GM23338 (cell line): ENCODE data around the gene CD164. TPM values are rescaled to one million over a fixed set of nuclear protein-coding genes. Genes with fewer than 3 reads are reported as not detected.

Experiments used
- ATAC-seq: fragments of 200-7000 bp; cut with Tn5 transposase; 3 replicates; pipeline ENCODE4 v1.9.1; 2020
- DNase-seq: peaks from one replicate; pipeline ENCODE4 v3.0.0-alpha.2; 2015; ENCODE audit warnings: low spot score
- H2AFZ ChIP-seq: fragments of 200-600 bp; sonication (generic); 2 replicates; pipeline ENCODE4 v1.8.0; 2016; ENCODE audit warnings: antibody characterized with exemption, mild to moderate bottlenecking, moderate library complexity
- H3F3A ChIP-seq: fragments of 200-600 bp; sonication (generic); replicated peaks from 2 replicates; pipeline ENCODE4 v1.8.0; 2017; ENCODE audit warnings: antibody characterized with exemption, mixed run types, low read depth
- H3K27ac ChIP-seq: fragments of 200-600 bp; sonication (generic); 2 replicates; pipeline ENCODE4 v1.6.1; 2016; ENCODE audit warnings: low read depth
- H3K27me3 ChIP-seq: fragments of 200-600 bp; sonication (generic); 2 replicates; pipeline ENCODE4 v1.8.0; 2016; ENCODE audit warnings: mild to moderate bottlenecking, mixed run types, moderate library complexity; ENCODE audit not compliant: insufficient read depth
- H3K36me3 ChIP-seq: fragments of 200-600 bp; sonication (generic); 2 replicates; pipeline ENCODE4 v1.8.0; 2016; ENCODE audit warnings: mild to moderate bottlenecking; ENCODE audit not compliant: insufficient read depth
- H3K4me1 ChIP-seq: fragments of 200-600 bp; sonication (generic); 2 replicates; pipeline ENCODE4 v1.8.0; 2016; ENCODE audit warnings: mild to moderate bottlenecking, moderate library complexity; ENCODE audit not compliant: insufficient read depth
- H3K4me2 ChIP-seq: fragments of 200-600 bp; sonication (generic); 2 replicates; pipeline ENCODE4 v1.7.1; 2017; ENCODE audit warnings: mixed run types
- H3K4me3 ChIP-seq: fragments of 200-600 bp; sonication (generic); 2 replicates; pipeline ENCODE4 v1.6.1; 2016; ENCODE audit warnings: mixed run types
- H3K79me2 ChIP-seq: fragments of 200-600 bp; sonication (generic); replicated peaks from 2 replicates; pipeline ENCODE4 v1.8.0; 2017; ENCODE audit warnings: mild to moderate bottlenecking; ENCODE audit not compliant: insufficient read depth
- H3K9me2 ChIP-seq: fragments of 200-600 bp; sonication (generic); 2 replicates; pipeline ENCODE4 v1.8.0; 2017; ENCODE audit not compliant: insufficient read depth
- H4K20me1 ChIP-seq: fragments of 200-600 bp; sonication (generic); replicated peaks from 2 replicates; pipeline ENCODE4 v1.8.0; 2017; ENCODE audit warnings: mild to moderate bottlenecking; ENCODE audit not compliant: insufficient read depth
- H3K27ac Mint-ChIP-seq: 2 replicates; pipeline ENCODE4 v1.8.0; 2020; ENCODE audit warnings: inconsistent platforms, mild to moderate bottlenecking, moderate library complexity, mixed read lengths
- H3K27me3 Mint-ChIP-seq: 3 replicates; pipeline ENCODE4 v1.8.0; 2022; ENCODE audit warnings: low read depth, mild to moderate bottlenecking, moderate library complexity, mixed read lengths, inconsistent platforms; ENCODE audit not compliant: insufficient read depth, poor library complexity
- H3K36me3 Mint-ChIP-seq: 3 replicates; pipeline ENCODE4 v1.8.0; 2021; ENCODE audit warnings: low read depth, mild to moderate bottlenecking, inconsistent platforms, moderate library complexity, mixed read lengths
- H3K4me1 Mint-ChIP-seq: 3 replicates; pipeline ENCODE4 v1.8.0; 2020; ENCODE audit warnings: mild to moderate bottlenecking, inconsistent platforms, mixed read lengths
- H3K4me3 Mint-ChIP-seq: 3 replicates; pipeline ENCODE4 v1.8.0; 2021; ENCODE audit warnings: moderate library complexity, mild to moderate bottlenecking, inconsistent platforms, mixed read lengths
- H3K9me3 Mint-ChIP-seq: 3 replicates; pipeline ENCODE4 v1.8.0; 2020; ENCODE audit warnings: moderate library complexity, mild to moderate bottlenecking, inconsistent platforms, mixed read lengths
- CREB1 ChIP-seq: fragments of 250-450 bp; sonication (Bioruptor Pico); IDR thresholded peaks from 2 replicates; pipeline ENCODE4 v1.5.0; 2020; ENCODE audit warnings: low read depth, mild to moderate bottlenecking, moderate library complexity
- EZH2 ChIP-seq: fragments of 200-600 bp; sonication (generic); IDR thresholded peaks from one replicate; pipeline ENCODE4 v1.8.0; 2017; ENCODE audit warnings: antibody characterized with exemption, mild to moderate bottlenecking, low read depth; ENCODE audit not compliant: unreplicated experiment
- EZH2phosphoT487 ChIP-seq: fragments of 200-600 bp; sonication (generic); IDR thresholded peaks from one replicate; pipeline ENCODE4 v1.8.1; 2018; ENCODE audit warnings: antibody characterized with exemption; ENCODE audit not compliant: unreplicated experiment
- JUNB ChIP-seq: IDR thresholded peaks from one replicate; pipeline ENCODE4 v1.6.1; 2016; ENCODE audit warnings: antibody characterized with exemption; ENCODE audit not compliant: unreplicated experiment
- NANOG ChIP-seq: IDR thresholded peaks from 2 replicates; pipeline ENCODE4 v1.6.1; 2016; ENCODE audit warnings: antibody characterized with exemption, borderline replicate concordance
- POLR2AphosphoS5 ChIP-seq: IDR thresholded peaks from 2 replicates; pipeline ENCODE4 v1.6.1; 2016; ENCODE audit warnings: antibody characterized with exemption, low read depth
- STAT1 ChIP-seq: IDR thresholded peaks from one replicate; pipeline ENCODE4 v1.6.1; 2016; ENCODE audit warnings: antibody characterized with exemption; ENCODE audit not compliant: unreplicated experiment
- ZNF114 ChIP-seq: fragments of 250-450 bp; sonication (Bioruptor Pico); IDR thresholded peaks from 2 replicates; pipeline ENCODE4 v1.5.0; 2020; ENCODE audit warnings: mild to moderate bottlenecking, moderate library complexity
- ZNF331 ChIP-seq: fragments of 250-450 bp; sonication (Bioruptor Pico); IDR thresholded peaks from 2 replicates; pipeline ENCODE4 v1.5.0; 2020; ENCODE audit warnings: low read depth, mild to moderate bottlenecking, moderate library complexity
- polyA plus RNA-seq: library from polyadenylated mRNA; unstranded; fragments of >200 nt; fragmentation: Nextera tagmentation; extraction: Ambion mirVana; gene quantifications from 2 replicates; pipeline ENCODE4 v1.2.1, GENCODE V29; 2016
- total RNA-seq: library from RNA; depleted of rRNA; stranded (reverse); fragments of >200 nt; shearing (Covaris generic); gene quantifications from 2 replicates; pipeline ENCODE4 v1.2.3, GENCODE V29; 2014
- TF ChIP-seq, protein P1 (sequence below): IDR thresholded peaks from one replicate; pipeline ENCODE4 v1.6.1; 2018; ENCODE audit warnings: antibody characterized with exemption; ENCODE audit not compliant: unreplicated experiment
- TF ChIP-seq, protein P2 (sequence below): IDR thresholded peaks from 2 replicates; pipeline ENCODE4 v1.6.1; 2016; ENCODE audit warnings: antibody characterized with exemption
- TF ChIP-seq, protein P3 (sequence below), 2 experiments: fragments of 200-600 bp in 1 of 2; sonication (generic) in 1 of 2; conservative IDR thresholded peaks; 2 replicates each; pipeline versions ENCODE4 v1.5.1 to v1.6.1; 2016 to 2017; ENCODE audit warnings: antibody characterized with exemption in 2 of 2, low read depth in 2 of 2, mild to moderate bottlenecking in 2 of 2, moderate library complexity in 1 of 2
- TF ChIP-seq, protein P4 (sequence below): fragments of 250-450 bp; sonication (Bioruptor Pico); IDR thresholded peaks from 2 replicates; pipeline ENCODE4 v1.5.0; 2020; ENCODE audit warnings: mild to moderate bottlenecking, moderate library complexity

Gene CD164
- total and polyA plus RNA-seq, 2 experiments from 2014 or later = 81.0 to 83.8 TPM

DNA sequence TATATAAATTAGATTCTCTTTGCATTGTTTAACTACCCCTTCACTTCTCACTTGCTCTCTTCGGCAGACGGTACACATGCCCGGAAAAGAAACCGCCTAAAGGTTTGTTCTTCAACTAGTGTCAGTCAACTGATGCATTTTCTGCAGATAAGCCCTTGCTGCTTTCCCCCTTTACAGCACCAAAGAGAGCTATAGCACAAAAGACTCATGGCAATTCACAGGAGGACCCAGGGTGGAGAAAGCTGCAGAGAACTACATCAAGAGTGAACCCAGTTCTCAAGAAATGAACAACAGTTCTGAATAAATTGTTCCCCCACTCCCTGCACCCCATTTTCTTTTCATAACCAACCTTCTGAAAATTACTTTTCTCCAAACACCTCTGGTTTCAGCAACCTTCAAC, 8.9 kb downstream of the CD164 start:
- H3K27ac ChIP-seq = no peak overlapping the region
- Mint-ChIP-seq H3K9me3 (no peaks in the 10 kb centered on the region), H3K4me1 (no peaks in the 10 kb centered on the region), H3K27me3 (peaks cover 3% of the 10 kb centered on the region), H3K27ac (no peak overlapping the region), H3K4me3 (no peak overlapping the region), H3K36me3 (peaks cover 75% of the 10 kb centered on the region)
- no peak overlapping the region for H3K4me2 ChIP-seq
- no peaks in the 10 kb centered on the region for H3K9me2 ChIP-seq
- TF ChIP-seq ZNF331 (CRISPR knock-in tag) (no peak), STAT1 (no peak), NANOG (no peak), ZNF114 (CRISPR knock-in tag) (no peak), POLR2AphosphoS5 (no peak), EZH2phosphoT487 (no peak), CREB1 (CRISPR knock-in tag) (no peak), EZH2 (no peak), JUNB (no peak)
- TF ChIP-seq, protein P1, sequence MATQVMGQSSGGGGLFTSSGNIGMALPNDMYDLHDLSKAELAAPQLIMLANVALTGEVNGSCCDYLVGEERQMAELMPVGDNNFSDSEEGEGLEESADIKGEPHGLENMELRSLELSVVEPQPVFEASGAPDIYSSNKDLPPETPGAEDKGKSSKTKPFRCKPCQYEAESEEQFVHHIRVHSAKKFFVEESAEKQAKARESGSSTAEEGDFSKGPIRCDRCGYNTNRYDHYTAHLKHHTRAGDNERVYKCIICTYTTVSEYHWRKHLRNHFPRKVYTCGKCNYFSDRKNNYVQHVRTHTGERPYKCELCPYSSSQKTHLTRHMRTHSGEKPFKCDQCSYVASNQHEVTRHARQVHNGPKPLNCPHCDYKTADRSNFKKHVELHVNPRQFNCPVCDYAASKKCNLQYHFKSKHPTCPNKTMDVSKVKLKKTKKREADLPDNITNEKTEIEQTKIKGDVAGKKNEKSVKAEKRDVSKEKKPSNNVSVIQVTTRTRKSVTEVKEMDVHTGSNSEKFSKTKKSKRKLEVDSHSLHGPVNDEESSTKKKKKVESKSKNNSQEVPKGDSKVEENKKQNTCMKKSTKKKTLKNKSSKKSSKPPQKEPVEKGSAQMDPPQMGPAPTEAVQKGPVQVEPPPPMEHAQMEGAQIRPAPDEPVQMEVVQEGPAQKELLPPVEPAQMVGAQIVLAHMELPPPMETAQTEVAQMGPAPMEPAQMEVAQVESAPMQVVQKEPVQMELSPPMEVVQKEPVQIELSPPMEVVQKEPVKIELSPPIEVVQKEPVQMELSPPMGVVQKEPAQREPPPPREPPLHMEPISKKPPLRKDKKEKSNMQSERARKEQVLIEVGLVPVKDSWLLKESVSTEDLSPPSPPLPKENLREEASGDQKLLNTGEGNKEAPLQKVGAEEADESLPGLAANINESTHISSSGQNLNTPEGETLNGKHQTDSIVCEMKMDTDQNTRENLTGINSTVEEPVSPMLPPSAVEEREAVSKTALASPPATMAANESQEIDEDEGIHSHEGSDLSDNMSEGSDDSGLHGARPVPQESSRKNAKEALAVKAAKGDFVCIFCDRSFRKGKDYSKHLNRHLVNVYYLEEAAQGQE = no peak
- TF ChIP-seq, protein P2, sequence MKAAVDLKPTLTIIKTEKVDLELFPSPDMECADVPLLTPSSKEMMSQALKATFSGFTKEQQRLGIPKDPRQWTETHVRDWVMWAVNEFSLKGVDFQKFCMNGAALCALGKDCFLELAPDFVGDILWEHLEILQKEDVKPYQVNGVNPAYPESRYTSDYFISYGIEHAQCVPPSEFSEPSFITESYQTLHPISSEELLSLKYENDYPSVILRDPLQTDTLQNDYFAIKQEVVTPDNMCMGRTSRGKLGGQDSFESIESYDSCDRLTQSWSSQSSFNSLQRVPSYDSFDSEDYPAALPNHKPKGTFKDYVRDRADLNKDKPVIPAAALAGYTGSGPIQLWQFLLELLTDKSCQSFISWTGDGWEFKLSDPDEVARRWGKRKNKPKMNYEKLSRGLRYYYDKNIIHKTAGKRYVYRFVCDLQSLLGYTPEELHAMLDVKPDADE = no peak
- TF ChIP-seq, protein P3, sequence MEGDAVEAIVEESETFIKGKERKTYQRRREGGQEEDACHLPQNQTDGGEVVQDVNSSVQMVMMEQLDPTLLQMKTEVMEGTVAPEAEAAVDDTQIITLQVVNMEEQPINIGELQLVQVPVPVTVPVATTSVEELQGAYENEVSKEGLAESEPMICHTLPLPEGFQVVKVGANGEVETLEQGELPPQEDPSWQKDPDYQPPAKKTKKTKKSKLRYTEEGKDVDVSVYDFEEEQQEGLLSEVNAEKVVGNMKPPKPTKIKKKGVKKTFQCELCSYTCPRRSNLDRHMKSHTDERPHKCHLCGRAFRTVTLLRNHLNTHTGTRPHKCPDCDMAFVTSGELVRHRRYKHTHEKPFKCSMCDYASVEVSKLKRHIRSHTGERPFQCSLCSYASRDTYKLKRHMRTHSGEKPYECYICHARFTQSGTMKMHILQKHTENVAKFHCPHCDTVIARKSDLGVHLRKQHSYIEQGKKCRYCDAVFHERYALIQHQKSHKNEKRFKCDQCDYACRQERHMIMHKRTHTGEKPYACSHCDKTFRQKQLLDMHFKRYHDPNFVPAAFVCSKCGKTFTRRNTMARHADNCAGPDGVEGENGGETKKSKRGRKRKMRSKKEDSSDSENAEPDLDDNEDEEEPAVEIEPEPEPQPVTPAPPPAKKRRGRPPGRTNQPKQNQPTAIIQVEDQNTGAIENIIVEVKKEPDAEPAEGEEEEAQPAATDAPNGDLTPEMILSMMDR (conservative IDR thresholded peaks at IDR 0.05; ENCODE audit: low read depth in 2 of 2) = no peak
- TF ChIP-seq, protein P4, sequence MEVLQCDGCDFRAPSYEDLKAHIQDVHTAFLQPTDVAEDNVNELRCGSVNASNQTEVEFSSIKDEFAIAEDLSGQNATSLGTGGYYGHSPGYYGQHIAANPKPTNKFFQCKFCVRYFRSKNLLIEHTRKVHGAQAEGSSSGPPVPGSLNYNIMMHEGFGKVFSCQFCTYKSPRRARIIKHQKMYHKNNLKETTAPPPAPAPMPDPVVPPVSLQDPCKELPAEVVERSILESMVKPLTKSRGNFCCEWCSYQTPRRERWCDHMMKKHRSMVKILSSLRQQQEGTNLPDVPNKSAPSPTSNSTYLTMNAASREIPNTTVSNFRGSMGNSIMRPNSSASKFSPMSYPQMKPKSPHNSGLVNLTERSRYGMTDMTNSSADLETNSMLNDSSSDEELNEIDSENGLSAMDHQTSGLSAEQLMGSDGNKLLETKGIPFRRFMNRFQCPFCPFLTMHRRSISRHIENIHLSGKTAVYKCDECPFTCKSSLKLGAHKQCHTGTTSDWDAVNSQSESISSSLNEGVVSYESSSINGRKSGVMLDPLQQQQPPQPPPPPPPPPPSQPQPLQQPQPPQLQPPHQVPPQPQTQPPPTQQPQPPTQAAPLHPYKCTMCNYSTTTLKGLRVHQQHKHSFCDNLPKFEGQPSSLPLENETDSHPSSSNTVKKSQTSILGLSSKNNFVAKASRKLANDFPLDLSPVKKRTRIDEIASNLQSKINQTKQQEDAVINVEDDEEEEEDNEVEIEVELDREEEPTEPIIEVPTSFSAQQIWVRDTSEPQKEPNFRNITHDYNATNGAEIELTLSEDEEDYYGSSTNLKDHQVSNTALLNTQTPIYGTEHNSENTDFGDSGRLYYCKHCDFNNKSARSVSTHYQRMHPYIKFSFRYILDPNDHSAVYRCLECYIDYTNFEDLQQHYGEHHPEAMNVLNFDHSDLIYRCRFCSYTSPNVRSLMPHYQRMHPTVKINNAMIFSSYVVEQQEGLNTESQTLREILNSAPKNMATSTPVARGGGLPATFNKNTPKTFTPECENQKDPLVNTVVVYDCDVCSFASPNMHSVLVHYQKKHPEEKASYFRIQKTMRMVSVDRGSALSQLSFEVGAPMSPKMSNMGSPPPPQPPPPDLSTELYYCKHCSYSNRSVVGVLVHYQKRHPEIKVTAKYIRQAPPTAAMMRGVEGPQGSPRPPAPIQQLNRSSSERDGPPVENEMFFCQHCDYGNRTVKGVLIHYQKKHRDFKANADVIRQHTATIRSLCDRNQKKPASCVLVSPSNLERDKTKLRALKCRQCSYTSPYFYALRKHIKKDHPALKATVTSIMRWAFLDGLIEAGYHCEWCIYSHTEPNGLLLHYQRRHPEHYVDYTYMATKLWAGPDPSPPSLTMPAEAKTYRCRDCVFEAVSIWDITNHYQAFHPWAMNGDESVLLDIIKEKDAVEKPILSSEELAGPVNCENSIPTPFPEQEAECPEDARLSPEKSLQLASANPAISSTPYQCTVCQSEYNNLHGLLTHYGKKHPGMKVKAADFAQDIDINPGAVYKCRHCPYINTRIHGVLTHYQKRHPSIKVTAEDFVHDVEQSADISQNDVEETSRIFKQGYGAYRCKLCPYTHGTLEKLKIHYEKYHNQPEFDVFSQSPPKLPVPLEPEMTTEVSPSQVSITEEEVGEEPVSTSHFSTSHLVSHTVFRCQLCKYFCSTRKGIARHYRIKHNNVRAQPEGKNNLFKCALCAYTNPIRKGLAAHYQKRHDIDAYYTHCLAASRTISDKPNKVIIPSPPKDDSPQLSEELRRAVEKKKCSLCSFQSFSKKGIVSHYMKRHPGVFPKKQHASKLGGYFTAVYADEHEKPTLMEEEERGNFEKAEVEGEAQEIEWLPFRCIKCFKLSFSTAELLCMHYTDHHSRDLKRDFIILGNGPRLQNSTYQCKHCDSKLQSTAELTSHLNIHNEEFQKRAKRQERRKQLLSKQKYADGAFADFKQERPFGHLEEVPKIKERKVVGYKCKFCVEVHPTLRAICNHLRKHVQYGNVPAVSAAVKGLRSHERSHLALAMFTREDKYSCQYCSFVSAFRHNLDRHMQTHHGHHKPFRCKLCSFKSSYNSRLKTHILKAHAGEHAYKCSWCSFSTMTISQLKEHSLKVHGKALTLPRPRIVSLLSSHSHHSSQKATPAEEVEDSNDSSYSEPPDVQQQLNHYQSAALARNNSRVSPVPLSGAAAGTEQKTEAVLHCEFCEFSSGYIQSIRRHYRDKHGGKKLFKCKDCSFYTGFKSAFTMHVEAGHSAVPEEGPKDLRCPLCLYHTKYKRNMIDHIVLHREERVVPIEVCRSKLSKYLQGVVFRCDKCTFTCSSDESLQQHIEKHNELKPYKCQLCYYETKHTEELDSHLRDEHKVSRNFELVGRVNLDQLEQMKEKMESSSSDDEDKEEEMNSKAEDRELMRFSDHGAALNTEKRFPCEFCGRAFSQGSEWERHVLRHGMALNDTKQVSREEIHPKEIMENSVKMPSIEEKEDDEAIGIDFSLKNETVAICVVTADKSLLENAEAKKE (CRISPR knock-in tag) = no peak
- H3K79me2 ChIP-seq = peaks cover 34% of the 10 kb centered on the region
- H3K4me1 ChIP-seq = no peaks in the 10 kb centered on the region
- no peak overlapping the region for H2AFZ ChIP-seq
- peaks cover 22% of the 10 kb centered on the region for H4K20me1 ChIP-seq
- H3K36me3 ChIP-seq = peaks cover 47% of the 10 kb centered on the region
- no peak for ATAC-seq
- no peak for DNase-seq
- H3K27me3 ChIP-seq = no peaks in the 10 kb centered on the region
- no peaks in the 10 kb centered on the region for H3F3A ChIP-seq
- no peak overlapping the region for H3K4me3 ChIP-seq
